Measurements from ENCODE around the gene BEX1. TPM values are rescaled to one million over a fixed set of nuclear protein-coding genes. Genes with fewer than 3 reads are reported as not detected.

Gene BEX1
- total RNA-seq, 1 donor from 2014 or later = 3.7 TPM

- Histone ChIP-seq H3K4me3 (no peak overlapping the region), H3K9me3 (no peaks in the 10 kb centered on the region), H3K4me1 (no peaks in the 10 kb centered on the region), H3K27me3 (no peaks in the 10 kb centered on the region), H3K36me3 (no peaks in the 10 kb centered on the region), H3K27ac (no peak overlapping the region)
- DNase-seq (ENCODE audit: extremely low spot score in 2 of 2) = no peak
- intact Hi-C loops (cut with DNase I) = no loop called here
- TF ChIP-seq CTCF (IDR thresholded peaks at IDR 0.05) (no peak), POLR2AphosphoS5 (IDR thresholded peaks at IDR 0.05; ENCODE audit: insufficient read depth in 1 of 2, low read depth in 1 of 2) (no peak), POLR2A (IDR thresholded peaks at IDR 0.05) (no peak)
Measured at GRCh38 chrX:103100484-103100883, 36.5 kb upstream of the BEX1 start.

GRCh38 chrX:103099691-103100090, 35.7 kb upstream of the BEX1 start:
- no peak for DNase-seq (ENCODE audit: extremely low spot score in 2 of 2)
- Histone ChIP-seq H3K27me3 (no peaks in the 10 kb centered on the region), H3K36me3 (no peaks in the 10 kb centered on the region), H3K4me3 (no peak overlapping the region), H3K27ac (no peak overlapping the region), H3K9me3 (no peaks in the 10 kb centered on the region), H3K4me1 (no peaks in the 10 kb centered on the region)
- intact Hi-C loops (cut with DNase I) = no loop called here
- no peak for TF ChIP-seq POLR2AphosphoS5 (IDR thresholded peaks at IDR 0.05; ENCODE audit: insufficient read depth in 1 of 2, low read depth in 1 of 2)

- intact Hi-C loops (cut with DNase I) = no loop called here
- H3K27ac ChIP-seq = no peak overlapping the region
- no peak overlapping the region for H3K4me3 ChIP-seq
- no peaks in the 10 kb centered on the region for H3K27me3 ChIP-seq
- DNase-seq (ENCODE audit: extremely low spot score in 2 of 2) = no peak
- TF ChIP-seq POLR2A (IDR thresholded peaks at IDR 0.05) = no peak
- TF ChIP-seq POLR2AphosphoS5 (IDR thresholded peaks at IDR 0.05; ENCODE audit: insufficient read depth in 1 of 2, low read depth in 1 of 2) = no peak
- TF ChIP-seq CTCF (IDR thresholded peaks at IDR 0.05) = no peak
- no peaks in the 10 kb centered on the region for H3K36me3 ChIP-seq
- no peaks in the 10 kb centered on the region for H3K4me1 ChIP-seq
- H3K9me3 ChIP-seq = no peaks in the 10 kb centered on the region
Measured at GRCh38 chrX:103098488-103098887, 34.5 kb upstream of the BEX1 start.

- intact Hi-C loops (cut with DNase I) = no loop called here
- Histone ChIP-seq H3K27ac (no peak within 1 kb of the TSS), H3K36me3 (no peaks in the 10 kb centered on the region), H3K4me1 (no peaks in the 10 kb centered on the region), H3K9me3 (no peaks in the 10 kb centered on the region), H3K4me3 (no peak within 1 kb of the TSS), H3K27me3 (no peaks in the 10 kb centered on the region)
- no peak for TF ChIP-seq POLR2AphosphoS5 (IDR thresholded peaks at IDR 0.05; ENCODE audit: insufficient read depth in 1 of 2, low read depth in 1 of 2)
- TF ChIP-seq CTCF (IDR thresholded peaks at IDR 0.05) = no peak
- TF ChIP-seq POLR2A (IDR thresholded peaks at IDR 0.05) = no peak
- no peak for DNase-seq (ENCODE audit: extremely low spot score in 2 of 2)
Measured at GRCh38 chrX:103092942-103093341, 29.0 kb upstream of the BEX1 start, which contains the start of gene NXF3. TSS of gene NXF3 (minus strand) at chrX:103093143. CDS start at chrX:103093023, 120 bp downstream.

GRCh38 chrX:103081051-103081450, 17.1 kb upstream of the BEX1 start:
- intact Hi-C loops (cut with DNase I) = no loop called here
- Histone ChIP-seq H3K4me3 (no peak overlapping the region), H3K9me3 (no peaks in the 10 kb centered on the region), H3K36me3 (no peaks in the 10 kb centered on the region), H3K27ac (no peak overlapping the region), H3K27me3 (no peaks in the 10 kb centered on the region), H3K4me1 (no peaks in the 10 kb centered on the region)
- no peak for TF ChIP-seq CTCF (IDR thresholded peaks at IDR 0.05)
- no peak for TF ChIP-seq POLR2A (IDR thresholded peaks at IDR 0.05)
- TF ChIP-seq POLR2AphosphoS5 (IDR thresholded peaks at IDR 0.05; ENCODE audit: insufficient read depth in 1 of 2, low read depth in 1 of 2) = no peak
- DNase-seq (ENCODE audit: extremely low spot score in 2 of 2) = no peak
